ENCODE measurements around the gene TAF11. TPM values are rescaled to one million over a fixed set of nuclear protein-coding genes. Genes with fewer than 3 reads are reported as not detected.
"Not testable (repeated sequence)": the region's sequence is repeated elsewhere in the genome, so short reads cannot be mapped to it uniquely, and the experiment has no call there.

The TAF11 gene
- total RNA-seq, result 10 to 100 TPM; 28.7 to 32.3 TPM

GRCh38 chr6:34887753-34888513 lies at the start of gene TAF11:
TSS of gene TAF11 (minus strand) at chr6:34888042. CDS start at chr6:34887957, 85 bp downstream.
- intact Hi-C loops (cut with DNase I, micrococcal nuclease), result loop anchor here (1.0 to 10.0 kb wide), 12 partner anchors 25 to 651 kb away; partner anchors contain the start of genes SNRPC (in 2 of the 2), FANCE (in 1 of the 2), HMGA1 (in 1 of the 2) and NUDT3 (in 1 of the 2)
- Mint-ChIP-seq H3K9me3 (ENCODE audit: low read depth) (peaks cover 3% of the 10 kb centered on the region), H3K36me3 (ENCODE audit: low read depth) (peaks cover 29% of the 10 kb centered on the region), H3K4me1 (peaks cover 41% of the 10 kb centered on the region), H3K27ac (peak within 1 kb of the TSS; percentile 100), H3K4me3 (peak within 1 kb of the TSS; percentile 100), H3K27me3 (no peaks in the 10 kb centered on the region)
- CTCF ChIA-PET, result interaction anchor here (0.6 to 1.0 kb wide), 5 partner anchors 33 to 983 kb away, joined by 3 read pairs; partner anchors contain the start of gene SNRPC
- POLR2A ChIA-PET, result interaction anchor here (0.6 to 2.5 kb wide), 5 partner anchors 13 to 371 kb away, joined by 4 to 10 read pairs (median 6); partner anchors contain the start of genes BLTP3A, SNRPC and ZNF76
- DNase-seq, result peak; percentile 96
- ATAC-seq, result peak; percentile 89

- no peaks in the 10 kb centered on the region for H3K36me3 Mint-ChIP-seq (ENCODE audit: low read depth)
- intact Hi-C loops (cut with DNase I, micrococcal nuclease), result no loop called here
- ChIA-PET CTCF (no interaction called here), POLR2A (no interaction called here)
- no peaks in the 10 kb centered on the region for H3K27me3 Mint-ChIP-seq
- H3K4me1 Mint-ChIP-seq, result no peaks in the 10 kb centered on the region
- no peak overlapping the region for H3K27ac Mint-ChIP-seq
- no peak overlapping the region for H3K4me3 Mint-ChIP-seq
- DNase-seq (no peak), ATAC-seq (no peak)
- no peaks in the 10 kb centered on the region for H3K9me3 Mint-ChIP-seq (ENCODE audit: low read depth)
These were observed 46.7 kb upstream of the TAF11 start for GRCh38 chr6:34934516-34934915.

DNA sequence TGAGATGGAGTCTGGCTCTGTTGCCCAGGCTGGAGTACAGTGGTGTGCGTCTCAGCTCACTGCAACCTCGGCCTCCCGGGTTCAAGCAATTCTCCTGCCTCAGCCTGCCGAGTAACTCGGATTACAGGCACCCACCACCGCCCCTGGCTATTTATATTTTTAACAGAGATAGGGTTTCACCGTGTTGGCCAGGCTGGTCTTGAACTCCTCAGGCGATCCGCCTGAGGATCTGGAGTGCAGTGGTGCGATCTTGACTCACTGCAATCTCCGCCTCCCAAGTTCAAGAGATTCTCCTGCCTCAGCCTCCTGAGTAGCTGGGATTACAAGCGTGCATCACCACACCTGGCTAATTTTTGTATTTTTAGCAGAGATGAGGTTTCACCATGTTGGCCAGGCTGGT lies 44.4 kb upstream of the TAF11 start:
- H3K4me1 Mint-ChIP-seq; ATAC-seq; H3K36me3 Mint-ChIP-seq (ENCODE audit: low read depth); H3K27me3 Mint-ChIP-seq; H3K4me3 Mint-ChIP-seq; POLR2A ChIA-PET; intact Hi-C loops (cut with DNase I, micrococcal nuclease); H3K9me3 Mint-ChIP-seq (ENCODE audit: low read depth); H3K27ac Mint-ChIP-seq; DNase-seq: not testable (repeated sequence)
- CTCF ChIA-PET, result interaction anchor here (1.0 kb wide), 1 partner anchor 17 kb away, joined by 3 read pairs; no protein-coding TSS in a partner anchor

GRCh38 chr6:34930221-34930620 lies 42.4 kb upstream of the TAF11 start:
- Mint-ChIP-seq H3K27me3 (no peaks in the 10 kb centered on the region), H3K27ac (no peak overlapping the region), H3K9me3 (ENCODE audit: low read depth) (no peaks in the 10 kb centered on the region), H3K36me3 (ENCODE audit: low read depth) (no peaks in the 10 kb centered on the region), H3K4me1 (no peaks in the 10 kb centered on the region), H3K4me3 (no peak overlapping the region)
- ChIA-PET POLR2A (no interaction called here), CTCF (interaction anchor here (0.5 to 0.9 kb wide), 3 partner anchors 32 to 1048 kb away, joined by 3 to 5 read pairs (median 4); no protein-coding TSS in a partner anchor)
- ATAC-seq (no peak), DNase-seq (no peak)
- intact Hi-C loops (cut with DNase I, micrococcal nuclease), result no loop called here

DNA sequence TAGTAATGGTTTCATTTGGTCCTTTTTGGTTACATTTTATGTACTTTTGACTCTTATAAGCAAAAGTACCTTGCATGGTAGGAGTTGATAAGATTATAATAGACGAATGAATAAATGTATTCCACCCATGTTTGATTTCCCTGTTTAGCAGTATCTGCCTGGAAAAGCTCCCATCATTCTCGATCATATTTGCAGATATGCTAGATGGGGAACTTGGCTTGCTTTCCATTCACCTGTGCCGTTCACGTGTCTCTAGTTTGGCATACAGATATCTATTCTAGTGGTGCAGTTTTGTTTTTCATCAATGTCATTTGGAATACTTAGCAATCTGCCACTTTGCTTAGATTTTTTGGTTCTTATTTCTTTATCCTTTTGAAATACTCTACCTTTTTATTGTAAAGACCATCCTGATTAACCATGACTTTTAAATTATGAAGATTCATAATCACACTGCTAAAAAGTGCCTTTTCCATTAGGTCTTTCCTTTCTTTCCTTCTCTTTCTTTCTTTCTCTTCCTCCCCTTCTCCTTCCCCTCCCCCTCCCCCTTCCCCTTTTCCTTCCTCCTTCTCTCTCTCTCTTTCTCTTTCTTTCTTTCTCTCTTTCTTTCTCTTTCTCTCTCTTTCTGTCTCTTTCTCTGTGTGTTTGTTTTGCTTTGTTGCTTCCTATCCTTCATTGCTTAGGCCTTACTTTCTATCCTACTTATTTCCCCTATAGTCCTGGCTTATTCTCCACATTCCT lies 41.6 kb upstream of the TAF11 start:
- ChIA-PET POLR2A (no interaction called here), CTCF (interaction anchor here (0.6 kb wide), 1 partner anchor 897 kb away, joined by 3 read pairs; no protein-coding TSS in a partner anchor)
- intact Hi-C loops (cut with DNase I, micrococcal nuclease), result no loop called here
- Mint-ChIP-seq H3K9me3 (ENCODE audit: low read depth) (no peaks in the 10 kb centered on the region), H3K36me3 (ENCODE audit: low read depth) (no peaks in the 10 kb centered on the region), H3K4me3 (no peak overlapping the region), H3K4me1 (no peaks in the 10 kb centered on the region), H3K27me3 (no peaks in the 10 kb centered on the region), H3K27ac (no peak overlapping the region)
- no peak for DNase-seq
- no peak for ATAC-seq

DNA sequence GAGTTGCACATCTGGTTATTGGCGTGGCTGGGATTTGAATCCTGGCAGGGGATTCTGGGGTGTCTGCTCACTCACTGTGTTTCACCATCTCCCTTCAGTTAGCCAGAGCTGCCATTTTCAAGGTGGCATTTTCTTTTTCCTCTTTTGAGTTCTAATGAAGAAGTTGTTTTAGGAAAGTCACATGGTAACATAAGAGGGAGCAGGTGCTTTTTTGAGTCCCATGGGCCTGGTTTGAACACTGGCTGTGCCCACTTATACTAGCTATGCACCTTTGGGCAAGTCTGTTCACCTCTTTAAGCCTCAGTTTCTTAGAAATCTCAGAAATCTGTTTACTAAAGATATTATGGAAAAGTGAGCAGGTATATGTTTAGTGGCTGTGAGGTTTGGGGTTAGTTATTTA lies 40.9 kb upstream of the TAF11 start:
- Mint-ChIP-seq H3K27ac (no peak overlapping the region), H3K27me3 (no peaks in the 10 kb centered on the region), H3K36me3 (ENCODE audit: low read depth) (no peaks in the 10 kb centered on the region), H3K9me3 (ENCODE audit: low read depth) (no peaks in the 10 kb centered on the region), H3K4me3 (no peak overlapping the region), H3K4me1 (no peaks in the 10 kb centered on the region)
- intact Hi-C loops (cut with DNase I, micrococcal nuclease), result no loop called here
- ChIA-PET CTCF (no interaction called here), POLR2A (no interaction called here)
- ATAC-seq, result no peak
- no peak for DNase-seq

- Mint-ChIP-seq H3K4me1 (no peaks in the 10 kb centered on the region), H3K27ac (no peak overlapping the region), H3K4me3 (no peak overlapping the region), H3K27me3 (no peaks in the 10 kb centered on the region), H3K36me3 (ENCODE audit: low read depth) (no peaks in the 10 kb centered on the region), H3K9me3 (ENCODE audit: low read depth) (no peaks in the 10 kb centered on the region)
- ChIA-PET CTCF (no interaction called here), POLR2A (no interaction called here)
- intact Hi-C loops (cut with DNase I, micrococcal nuclease), result no loop called here
- no peak for DNase-seq
- no peak for ATAC-seq
These were observed 40.4 kb upstream of the TAF11 start for GRCh38 chr6:34928220-34928619.

DNA sequence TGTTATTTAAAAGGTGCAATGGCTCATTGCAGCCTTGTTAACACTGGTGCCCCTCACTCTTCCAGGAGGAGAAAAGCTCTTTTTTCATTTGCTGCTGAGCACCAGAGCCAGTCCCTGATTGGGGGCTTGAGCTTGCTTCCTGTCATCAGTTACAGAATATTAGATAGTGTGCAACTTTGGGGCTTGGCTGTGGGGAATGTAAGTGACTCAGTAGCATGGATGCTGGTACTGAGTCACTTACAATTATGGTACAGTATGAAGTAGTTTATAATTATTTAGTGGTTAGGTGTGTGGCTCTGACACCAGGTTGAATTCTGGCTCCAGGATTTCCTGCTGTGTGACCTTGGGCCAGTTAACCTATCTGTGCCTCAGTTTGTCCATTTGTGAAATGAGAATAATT lies 38.8 kb upstream of the TAF11 start:
- Mint-ChIP-seq H3K27me3 (no peaks in the 10 kb centered on the region), H3K27ac (no peak overlapping the region), H3K4me1 (peaks cover 4% of the 10 kb centered on the region), H3K36me3 (ENCODE audit: low read depth) (no peaks in the 10 kb centered on the region), H3K4me3 (no peak overlapping the region), H3K9me3 (ENCODE audit: low read depth) (no peaks in the 10 kb centered on the region)
- ChIA-PET CTCF (interaction anchor here (0.5 to 0.7 kb wide), 2 partner anchors 259 to 270 kb away, joined by 3 read pairs; no protein-coding TSS in a partner anchor), POLR2A (no interaction called here)
- intact Hi-C loops (cut with DNase I, micrococcal nuclease), result no loop called here
- DNase-seq (no peak), ATAC-seq (peak; percentile 51)

GRCh38 chr6:34924831-34925625 lies 37.2 kb upstream of the TAF11 start:
- Mint-ChIP-seq H3K27ac (no peak overlapping the region), H3K9me3 (ENCODE audit: low read depth) (no peaks in the 10 kb centered on the region), H3K36me3 (ENCODE audit: low read depth) (no peaks in the 10 kb centered on the region), H3K4me1 (peaks cover 4% of the 10 kb centered on the region), H3K4me3 (no peak overlapping the region), H3K27me3 (no peaks in the 10 kb centered on the region)
- DNase-seq (no peak), ATAC-seq (no peak)
- ChIA-PET CTCF (no interaction called here), POLR2A (no interaction called here)
- intact Hi-C loops (cut with DNase I, micrococcal nuclease), result no loop called here

DNA sequence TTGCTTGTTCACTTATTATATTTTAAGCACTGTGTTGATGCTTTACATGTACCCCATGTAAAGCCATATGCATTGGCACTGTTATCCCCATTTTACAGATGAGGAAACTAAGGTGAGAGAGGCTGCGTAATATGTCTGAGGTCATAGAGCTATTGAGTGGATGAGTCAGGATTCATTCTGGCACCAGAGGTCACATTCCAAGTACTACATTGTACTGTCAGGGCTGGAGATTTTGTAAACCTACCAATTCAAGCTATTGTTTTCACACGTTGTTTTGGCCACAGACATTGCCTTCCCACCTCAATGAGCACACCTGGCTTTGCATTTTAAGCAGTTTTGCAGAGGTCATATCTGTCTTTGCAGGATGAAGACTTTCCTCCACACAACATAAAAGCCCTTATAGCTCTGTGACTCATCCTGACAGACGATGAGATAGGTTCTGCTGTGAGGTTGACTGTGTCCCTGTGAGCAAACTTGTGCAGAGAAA lies 34.4 kb upstream of the TAF11 start:
- ATAC-seq (peak; percentile 84), DNase-seq (no peak)
- no peak overlapping the region for H3K4me3 Mint-ChIP-seq
- H3K4me1 Mint-ChIP-seq, result peaks cover 4% of the 10 kb centered on the region
- no peaks in the 10 kb centered on the region for H3K27me3 Mint-ChIP-seq
- CTCF ChIA-PET, result no interaction called here
- H3K36me3 Mint-ChIP-seq (ENCODE audit: low read depth), result peaks cover 5% of the 10 kb centered on the region
- intact Hi-C loops (cut with DNase I, micrococcal nuclease), result no loop called here
- POLR2A ChIA-PET, result no interaction called here
- no peak overlapping the region for H3K27ac Mint-ChIP-seq
- H3K9me3 Mint-ChIP-seq (ENCODE audit: low read depth), result no peaks in the 10 kb centered on the region

DNA sequence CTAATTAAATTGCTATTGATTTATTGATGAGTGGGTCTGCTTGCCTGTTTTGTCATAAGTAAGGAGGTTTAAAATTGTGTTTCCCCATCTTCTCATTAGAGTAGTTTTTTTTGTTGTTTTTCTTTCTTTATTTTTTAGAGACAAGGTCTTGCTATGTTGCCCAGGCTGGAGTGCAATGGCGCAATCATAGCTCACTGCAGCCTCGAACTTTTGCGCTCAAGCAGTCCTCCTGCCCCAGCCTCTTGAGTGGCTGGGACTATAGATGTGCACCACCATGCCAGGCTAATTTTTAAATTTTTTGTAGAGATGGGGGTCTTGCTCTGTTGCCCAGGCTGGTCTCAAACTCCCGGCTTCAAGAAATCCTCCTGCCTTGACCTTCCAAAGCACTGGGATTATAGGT lies 32.3 kb upstream of the TAF11 start:
- H3K9me3 Mint-ChIP-seq (ENCODE audit: low read depth), result no peaks in the 10 kb centered on the region
- H3K4me1 Mint-ChIP-seq, result peaks cover 4% of the 10 kb centered on the region
- H3K4me3 Mint-ChIP-seq, result no peak overlapping the region
- ATAC-seq (no peak), DNase-seq (no peak)
- H3K27me3 Mint-ChIP-seq, result no peaks in the 10 kb centered on the region
- intact Hi-C loops (cut with DNase I, micrococcal nuclease), result no loop called here
- H3K36me3 Mint-ChIP-seq (ENCODE audit: low read depth), result peaks cover 5% of the 10 kb centered on the region
- H3K27ac Mint-ChIP-seq, result no peak overlapping the region
- CTCF ChIA-PET, result interaction anchor here (0.8 kb wide), 1 partner anchor 32 kb away, joined by 3 read pairs; the partner anchor contains the start of gene TAF11
- POLR2A ChIA-PET, result no interaction called here

Measured in activated CD4-positive, alpha-beta T cell treated with anti-CD3 and anti-CD28 coated beads for 36 hours (primary cell).